H9 (cell line): Measurements from ENCODE around the gene LINGO3. TPM values are rescaled to one million over a fixed set of nuclear protein-coding genes. Genes with fewer than 3 reads are reported as not detected.

Experiments
- DNase-seq: peaks from one replicate; pipeline ENCODE4 v3.0.0-alpha.2; 2017
- H2AFZ ChIP-seq: one replicate; pipeline ENCODE4 v1.6.1; 2013; ENCODE audit warnings: mild to moderate bottlenecking, low read length, control low read depth, moderate library complexity
- H2AK5ac ChIP-seq: 2 replicates; pipeline ENCODE4 v1.6.1; 2013; ENCODE audit warnings: low read length, control low read depth, mixed read lengths; ENCODE audit not compliant: insufficient read length
- H2BK120ac ChIP-seq: one replicate; pipeline ENCODE4 v1.6.1; 2013; ENCODE audit warnings: low read depth, mild to moderate bottlenecking, low read length, control low read depth, inconsistent platforms; ENCODE audit not compliant: poor library complexity, severe bottlenecking
- H2BK12ac ChIP-seq: 2 replicates; pipeline ENCODE4 v1.6.1; 2013; ENCODE audit warnings: low read length, control low read depth, mixed read lengths, low read depth; ENCODE audit not compliant: insufficient read length
- H2BK15ac ChIP-seq: 2 replicates; pipeline ENCODE4 v1.6.1; 2013; ENCODE audit warnings: low read depth, low read length, control low read depth
- H2BK20ac ChIP-seq: one replicate; pipeline ENCODE4 v1.6.1; 2013; ENCODE audit warnings: low read depth, mild to moderate bottlenecking, low read length, control low read depth, inconsistent platforms; ENCODE audit not compliant: poor library complexity, severe bottlenecking
- H2BK5ac ChIP-seq: 2 replicates; pipeline ENCODE4 v1.6.1; 2013; ENCODE audit warnings: low read length, control low read depth, mixed read lengths; ENCODE audit not compliant: insufficient read length
- H3K14ac ChIP-seq: 2 replicates; pipeline ENCODE4 v1.6.1; 2013; ENCODE audit warnings: low read length, control low read depth; ENCODE audit not compliant: insufficient read depth
- H3K18ac ChIP-seq: 2 replicates; pipeline ENCODE4 v1.6.1; 2013; ENCODE audit warnings: low read depth, mild to moderate bottlenecking, mixed read lengths, low read length, control low read depth; ENCODE audit not compliant: insufficient read length
- H3K23ac ChIP-seq: 2 replicates; pipeline ENCODE4 v1.6.1; 2013; ENCODE audit warnings: low read length, control low read depth, mixed read lengths, low read depth; ENCODE audit not compliant: insufficient read length
- H3K23me2 ChIP-seq: 2 replicates; pipeline ENCODE4 v1.6.1; 2013; ENCODE audit warnings: low read depth, mild to moderate bottlenecking, mixed read lengths, low read length, control low read depth; ENCODE audit not compliant: insufficient read length, poor library complexity, severe bottlenecking
- H3K27ac ChIP-seq: 2 replicates; pipeline ENCODE4 v1.5.1; 2013; ENCODE audit warnings: low read length, control low read depth, mixed read lengths, low read depth; ENCODE audit not compliant: insufficient read length
- H3K27me3 ChIP-seq: 2 replicates; pipeline ENCODE4 v1.6.1; 2013; ENCODE audit warnings: low read length, control low read depth, inconsistent platforms; ENCODE audit not compliant: insufficient read depth
- H3K4ac ChIP-seq: 2 replicates; pipeline ENCODE4 v1.6.1; 2013; ENCODE audit warnings: low read depth, mild to moderate bottlenecking, control low read depth, inconsistent platforms, low read length, moderate library complexity
- H3K4me1 ChIP-seq: 2 replicates; pipeline ENCODE4 v1.6.1; 2013; ENCODE audit warnings: low read length, control low read depth, inconsistent platforms; ENCODE audit not compliant: insufficient read depth
- H3K4me2 ChIP-seq: 2 replicates; pipeline ENCODE4 v1.6.1; 2013; ENCODE audit warnings: low read length, control low read depth, mixed read lengths; ENCODE audit not compliant: insufficient read length, insufficient read depth
- H3K56ac ChIP-seq: 2 replicates; pipeline ENCODE4 v1.6.1; 2013; ENCODE audit warnings: low read depth, mild to moderate bottlenecking, mixed read lengths, low read length, control low read depth; ENCODE audit not compliant: insufficient read length
- H3K79me1 ChIP-seq: 2 replicates; pipeline ENCODE4 v1.6.1; 2013; ENCODE audit warnings: low read depth, mild to moderate bottlenecking, moderate library complexity, low read length, control low read depth, inconsistent platforms; ENCODE audit not compliant: insufficient read depth, poor library complexity, severe bottlenecking
- H3K79me2 ChIP-seq: 2 replicates; pipeline ENCODE4 v1.6.1; 2013; ENCODE audit warnings: low read length, control low read depth, inconsistent platforms; ENCODE audit not compliant: insufficient read depth
- H3K9ac ChIP-seq: 2 replicates; pipeline ENCODE4 v1.6.1; 2013; ENCODE audit warnings: low read length, control low read depth, mixed read lengths; ENCODE audit not compliant: insufficient read length; ENCODE audit errors: extremely low read depth
- H3K9me3 ChIP-seq: one replicate; pipeline ENCODE4 v1.6.1; 2013; ENCODE audit warnings: low read depth, low read length, inconsistent platforms; ENCODE audit not compliant: control insufficient read depth
- H3T11ph ChIP-seq: one replicate; pipeline ENCODE4 v1.6.1; 2013; ENCODE audit warnings: mild to moderate bottlenecking, low read length, control low read depth, inconsistent platforms
- H4K20me1 ChIP-seq: one replicate; pipeline ENCODE4 v1.6.1; 2013; ENCODE audit not compliant: control insufficient read depth, insufficient read length, insufficient read depth
- H4K5ac ChIP-seq: 2 replicates; pipeline ENCODE4 v1.6.1; 2013; ENCODE audit warnings: low read depth, mild to moderate bottlenecking, mixed read lengths, low read length, control low read depth; ENCODE audit not compliant: insufficient read length
- H4K8ac ChIP-seq: replicated peaks from 2 replicates; pipeline ENCODE4 v1.6.1; 2013; ENCODE audit warnings: low read length, control low read depth, mixed read lengths, low read depth; ENCODE audit not compliant: insufficient read length
- H4K91ac ChIP-seq: 2 replicates; pipeline ENCODE4 v1.6.1; 2013; ENCODE audit warnings: low read depth, mild to moderate bottlenecking, moderate library complexity, mixed read lengths, low read length, control low read depth; ENCODE audit not compliant: insufficient read length
- H3K27ac Mint-ChIP-seq, 3 experiments: 2 replicates in 2 of 3; 3 replicates in 1 of 3; pipeline ENCODE4 v1.8.0; 2020 to 2021; ENCODE audit warnings: mixed read lengths in 3 of 3, mild to moderate bottlenecking in 1 of 3, moderate library complexity in 1 of 3
- H3K27me3 Mint-ChIP-seq: 2 replicates; pipeline ENCODE4 v1.8.0; 2021; ENCODE audit warnings: low read depth, mild to moderate bottlenecking, moderate library complexity, mixed read lengths
- H3K36me3 Mint-ChIP-seq, 3 experiments: 2 replicates in 2 of 3; 3 replicates in 1 of 3; pipeline ENCODE4 v1.8.0; 2020 to 2021; ENCODE audit warnings: low read depth in 3 of 3, mixed read lengths in 3 of 3; ENCODE audit not compliant: insufficient read depth in 1 of 3
- H3K4me1 Mint-ChIP-seq, 2 experiments: 2 replicates each; pipeline ENCODE4 v1.8.0; 2020; ENCODE audit warnings: mixed read lengths in 2 of 2
- H3K4me3 Mint-ChIP-seq, 2 experiments: 2 replicates in 1 of 2; 3 replicates in 1 of 2; pipeline ENCODE4 v1.8.0; 2020 to 2021; ENCODE audit warnings: mild to moderate bottlenecking in 2 of 2, mixed read lengths in 2 of 2, moderate library complexity in 1 of 2
- H3K9me3 Mint-ChIP-seq, 2 experiments: 2 replicates in 1 of 2; 3 replicates in 1 of 2; pipeline ENCODE4 v1.8.0; 2020; ENCODE audit warnings: mild to moderate bottlenecking in 2 of 2, mixed read lengths in 2 of 2, moderate library complexity in 1 of 2
- CTCF ChIP-seq: fragments of 200-600 bp; sonication (generic); conservative IDR thresholded peaks from 3 replicates; pipeline ENCODE4 v1.8.0; 2021; ENCODE audit warnings: antibody characterized with exemption, mild to moderate bottlenecking
- WGBS: extraction: QIAGEN DNeasy Blood & Tissue Kit; methylation state at CpG from one replicate; pipeline ENCODE4 v1.1.7; 2013; ENCODE audit warnings: missing lambda C conversion rate, low lambda C conversion rate, mixed read lengths; ENCODE audit not compliant: insufficient read length; ENCODE audit errors: extremely low coverage; 5-methylcytosine and 5-hydroxymethylcytosine counted together
- total RNA-seq: library from RNA; stranded (reverse); gene quantifications from 2 replicates; pipeline ENCODE4 v1.2.1, GENCODE V29; 2021

The LINGO3 gene
- total RNA-seq, 1 experiment from 2014 or later = 0.28 TPM

DNA sequence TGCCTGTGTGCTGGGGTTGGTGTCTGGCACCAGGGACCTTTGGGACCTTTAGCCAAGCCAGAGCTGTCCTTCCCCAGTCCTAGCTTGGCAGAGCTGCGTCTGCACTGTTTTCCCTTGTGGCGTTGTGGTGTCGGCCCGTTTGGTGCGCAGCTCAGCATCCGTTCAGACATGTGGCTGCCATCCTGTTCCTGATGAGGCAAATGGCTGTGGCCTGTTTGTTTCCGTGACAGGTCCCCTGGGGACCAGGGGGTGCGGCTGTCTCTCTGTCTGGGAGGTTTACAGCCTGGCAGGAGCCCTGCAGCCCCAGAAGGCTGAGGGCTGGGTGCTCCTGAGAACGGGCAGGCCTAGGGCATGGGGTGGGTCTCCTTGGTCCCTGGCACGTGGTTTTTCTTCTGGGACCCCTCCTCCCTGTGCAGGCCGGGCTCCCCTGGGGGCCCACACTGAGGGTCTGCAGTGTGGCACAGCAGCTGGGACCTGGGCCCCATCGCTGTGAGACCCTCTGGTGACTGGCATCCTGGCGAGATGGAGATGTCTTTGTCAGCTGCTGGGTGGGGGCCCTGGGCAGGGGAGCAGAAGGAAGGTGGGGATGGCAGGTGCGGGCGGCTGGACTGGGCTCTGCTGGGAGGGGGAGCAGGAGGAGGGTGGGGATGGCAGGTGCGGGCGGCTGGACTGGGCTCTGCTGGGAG is 24.5 kb upstream of the LINGO3 start:
- Histone ChIP-seq H3K14ac (no peak overlapping the region; the same call in 1 of the 2 replicates), H2BK15ac (no peak overlapping the region), H4K8ac (no peak overlapping the region), H3K27me3 (no peaks in the 10 kb centered on the region), H3K56ac (no peak overlapping the region), H3K9ac (no peak overlapping the region), H2BK12ac (no peak overlapping the region), H2BK20ac (no peak overlapping the region), H4K91ac (no peak overlapping the region), H2AFZ (no peak overlapping the region), H3K23ac (no peak overlapping the region), H4K5ac (no peak overlapping the region), H3K4me2 (no peak overlapping the region), H2BK120ac (no peak overlapping the region), H3K9me3 (no peaks in the 10 kb centered on the region), H3K27ac (no peak overlapping the region), H2BK5ac (no peak overlapping the region), H3K4ac (no peak overlapping the region), H3K79me2 (peaks cover 7% of the 10 kb centered on the region; the same call in 1 of the 2 replicates), H3K79me1 (peaks cover 2% of the 10 kb centered on the region), H4K20me1 (peaks cover 5% of the 10 kb centered on the region), H3T11ph (no peak overlapping the region), H3K18ac (no peak overlapping the region), H2AK5ac (no peak overlapping the region), H3K4me1 (peaks cover 5% of the 10 kb centered on the region; the same call in 1 of the 2 replicates), H3K23me2 (peaks cover 9% of the 10 kb centered on the region)
- Mint-ChIP-seq H3K4me1 (peaks cover 30 to 48% of the 10 kb centered on the region in 2 experiments), H3K4me3 (no peak overlapping the region), H3K9me3 (peaks cover 3 to 6% of the 10 kb centered on the region in 2 experiments; a peak in 4 of 5 replicates), H3K36me3 (peaks cover 7 to 19% (median 10%) of the 10 kb centered on the region in 3 experiments), H3K27ac (peak overlapping the region in 1 of 3 experiments; percentile 69; a peak in 1 of 7 replicates), H3K27me3 (peaks cover 1% of the 10 kb centered on the region; the same call in 1 of the 2 replicates)
- WGBS = no CpG with 5 or more reads among the region's 17 CpGs
- TF ChIP-seq CTCF = no peak
- no peak for DNase-seq
